Measurements from ENCODE around the gene RYR1. TPM values are rescaled to one million over a fixed set of nuclear protein-coding genes. Genes with fewer than 3 reads are reported as not detected.
A peak's percentile ranks its signal among the peaks of the same experiment; 100 is the strongest.

Gene RYR1
- total and polyA plus RNA-seq, 2 of the 13 experiments (the other 11 are each of a cell fraction or from before 2014, with no cell fraction given) = 0.03 TPM; not detected in 1

- TF ChIP-seq ZNF318 (CRISPR knock-in tag; IDR thresholded peaks at IDR 0.05) (no peak), HOXA7 (CRISPR knock-in tag; IDR thresholded peaks at IDR 0.05) (no peak), GABPB1 (CRISPR knock-in tag; IDR thresholded peaks at IDR 0.05) (peak; percentile 24; the same call in 1 of the 2 replicates), ZFY (CRISPR knock-in tag; IDR thresholded peaks at IDR 0.05) (0 out of 2 replicates have a peak, but pooled peaks have one; percentile 19), PBX2 (CRISPR knock-in tag; IDR thresholded peaks at IDR 0.05) (no peak), TFDP1 (CRISPR knock-in tag; IDR thresholded peaks at IDR 0.05; ENCODE audit: borderline replicate concordance) (0 out of 2 replicates have a peak, but pooled peaks have one; percentile 24), ZUFSP (CRISPR knock-in tag; IDR thresholded peaks at IDR 0.05; ENCODE audit: borderline replicate concordance) (no peak), AFF4 (CRISPR knock-in tag; IDR thresholded peaks at IDR 0.05) (no peak), ZNF430 (CRISPR knock-in tag; IDR thresholded peaks at IDR 0.05) (no peak)
These were observed 162.8 kb downstream of the RYR1 start (continued) for GRCh38 chr19:38596057-38596981.
